HG03064 (cell line): ENCODE results near the gene SNTG2.

Experiments used
- ATAC-seq: cut with Tn5 transposase; IDR thresholded peaks from one replicate; pipeline ENCODE4 v1.9.1; 2021; ENCODE audit warnings: low read depth; ENCODE audit not compliant: unreplicated experiment

The SNTG2 gene

GRCh38 chr2:1300284-1300683 lies 349.6 kb downstream of the SNTG2 start:
- no peak for ATAC-seq

- ATAC-seq: no peak
Observed at GRCh38 chr2:1301056-1301455, 350.4 kb downstream of the SNTG2 start.

- no peak for ATAC-seq
Observed at GRCh38 chr2:1305342-1306013, 354.8 kb downstream of the SNTG2 start.

GRCh38 chr2:1306014-1306686 lies 355.5 kb downstream of the SNTG2 start:
- no peak for ATAC-seq

- ATAC-seq: no peak
Observed at GRCh38 chr2:1306687-1307516, 356.3 kb downstream of the SNTG2 start.

- ATAC-seq: no peak
Observed at GRCh38 chr2:1307670-1308069, 357.0 kb downstream of the SNTG2 start.

GRCh38 chr2:1308678-1309077 lies 358.0 kb downstream of the SNTG2 start:
- no peak for ATAC-seq

- no peak for ATAC-seq
Observed at GRCh38 chr2:1309507-1309906, 358.9 kb downstream of the SNTG2 start.

GRCh38 chr2:1310202-1310601 lies 359.6 kb downstream of the SNTG2 start:
- ATAC-seq: no peak

- ATAC-seq: no peak
Observed at GRCh38 chr2:1310866-1311265, 360.2 kb downstream of the SNTG2 start.

GRCh38 chr2:1313240-1313924 lies 362.7 kb downstream of the SNTG2 start:
- ATAC-seq: no peak

GRCh38 chr2:1314254-1314653 lies 363.6 kb downstream of the SNTG2 start:
- ATAC-seq: no peak

- ATAC-seq: no peak
Observed at GRCh38 chr2:1318366-1319009, 367.8 kb downstream of the SNTG2 start.

- no peak for ATAC-seq
Observed at GRCh38 chr2:1319393-1319792, 368.7 kb downstream of the SNTG2 start.

GRCh38 chr2:1321321-1321720 lies 370.7 kb downstream of the SNTG2 start:
- ATAC-seq: no peak

- ATAC-seq: no peak
Observed at GRCh38 chr2:1324884-1325283, 374.2 kb downstream of the SNTG2 start.

- no peak for ATAC-seq
Observed at GRCh38 chr2:1328684-1329083, 378.0 kb downstream of the SNTG2 start.

- ATAC-seq: no peak
Observed at GRCh38 chr2:1339388-1340140, 388.9 kb downstream of the SNTG2 start.

- no peak for ATAC-seq
Observed at GRCh38 chr2:1340141-1340512, 389.5 kb downstream of the SNTG2 start.
